Activated CD4-positive, alpha-beta T cell treated with anti-CD3 and anti-CD28 coated beads, Interleukin-2, amount 50 U/mL, for 16 hours (primary cell): ENCODE results near the gene AVPR2.
A peak's percentile ranks its signal among the peaks of the same experiment; 100 is the strongest.

Source experiments
- DNase-seq: peaks from one replicate; pipeline ENCODE4 v3.0.0-alpha.2; 2020

AVPR2 gene

DNA sequence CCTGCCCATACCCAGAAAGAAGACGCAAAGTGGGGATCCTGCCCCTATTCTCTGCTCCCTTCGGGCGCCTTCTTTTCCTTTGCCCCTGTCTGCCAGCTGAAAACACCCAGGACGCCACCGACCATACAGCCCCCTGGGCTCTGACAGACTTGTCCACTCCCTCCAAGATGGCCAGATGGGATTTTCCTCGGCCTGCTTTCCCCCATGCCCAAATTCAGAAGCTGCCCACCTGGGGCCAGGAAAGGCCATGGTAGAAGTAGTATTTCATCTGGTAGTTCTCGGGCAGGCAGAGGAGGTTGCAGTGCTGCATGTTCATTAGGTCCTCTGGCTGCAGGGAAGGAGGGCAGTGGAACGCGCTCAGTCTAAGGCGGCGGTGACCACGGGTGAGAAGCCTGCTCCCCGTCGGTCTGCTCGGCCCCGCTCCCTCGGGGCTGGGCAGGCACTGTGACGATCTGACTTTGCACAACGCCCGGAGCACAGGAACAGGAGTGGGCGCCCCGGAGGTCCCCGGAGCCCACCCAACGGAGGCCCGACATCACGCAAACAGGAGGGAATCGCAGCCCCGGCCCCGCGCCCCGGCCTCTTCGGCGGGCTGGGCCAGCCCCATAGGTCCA lies 29.8 kb downstream of the AVPR2 start:
- DNase-seq = no peak

DNA sequence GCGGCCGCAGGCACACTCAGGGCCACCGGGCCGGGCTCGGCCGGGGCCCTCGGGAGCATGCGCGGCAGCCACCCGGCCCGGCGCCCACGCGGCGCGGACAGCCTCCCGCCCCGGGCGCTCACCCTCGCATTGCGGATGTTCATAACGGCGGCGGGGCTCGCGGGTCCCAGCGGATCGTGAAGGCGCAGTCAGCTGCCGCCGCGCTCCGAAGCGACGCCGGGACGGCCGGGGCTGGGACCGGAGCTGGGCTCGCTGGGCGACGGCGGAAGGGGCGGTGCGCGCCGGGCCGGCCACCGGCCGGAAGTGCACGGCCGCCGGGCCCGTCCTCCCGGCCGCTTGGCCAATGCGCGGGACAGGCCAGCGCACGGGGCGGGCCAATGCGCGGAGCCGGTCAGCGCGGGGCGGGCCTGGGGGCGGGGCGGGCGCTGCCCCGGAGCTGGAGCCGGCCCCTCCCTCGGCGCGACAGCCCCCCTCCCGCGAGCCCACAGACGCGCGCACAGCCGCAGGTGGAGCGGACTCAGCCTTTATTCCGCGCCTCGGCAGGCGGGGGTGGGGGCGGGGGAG lies 30.4 kb downstream of the AVPR2 start, which contains the start of gene NAA10:
Gene NAA10 (minus strand): TSS at position 276 of the 564 bp plus-strand sequence. CDS start 133 bp downstream, at position 143.
- peak; percentile 77 for DNase-seq

- DNase-seq = no peak
Observed at GRCh38 chrX:153935326-153935851, 30.9 kb downstream of the AVPR2 start.

DNA sequence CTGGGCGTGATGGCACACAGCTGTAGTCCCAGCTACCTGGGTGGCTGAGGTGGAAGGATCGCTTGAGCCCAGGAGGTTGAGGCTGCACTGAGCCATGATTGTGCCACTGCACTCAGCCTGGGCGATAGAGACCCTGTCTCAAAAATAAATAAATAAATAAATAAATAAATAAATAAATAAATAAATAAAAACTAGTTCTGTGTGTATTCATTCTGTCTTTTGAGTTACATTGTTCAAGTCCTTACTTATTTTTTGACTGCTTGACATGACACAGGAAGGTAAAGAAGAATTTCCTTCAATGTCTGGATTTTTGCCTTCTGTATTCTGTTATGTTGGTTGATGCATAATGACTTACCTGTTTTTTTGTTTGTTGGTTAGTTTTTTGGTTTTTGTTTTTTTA lies 32.6 kb downstream of the AVPR2 start:
- DNase-seq = no peak

GRCh38 chrX:153938226-153938786 lies 33.8 kb downstream of the AVPR2 start:
- DNase-seq = no peak

DNA sequence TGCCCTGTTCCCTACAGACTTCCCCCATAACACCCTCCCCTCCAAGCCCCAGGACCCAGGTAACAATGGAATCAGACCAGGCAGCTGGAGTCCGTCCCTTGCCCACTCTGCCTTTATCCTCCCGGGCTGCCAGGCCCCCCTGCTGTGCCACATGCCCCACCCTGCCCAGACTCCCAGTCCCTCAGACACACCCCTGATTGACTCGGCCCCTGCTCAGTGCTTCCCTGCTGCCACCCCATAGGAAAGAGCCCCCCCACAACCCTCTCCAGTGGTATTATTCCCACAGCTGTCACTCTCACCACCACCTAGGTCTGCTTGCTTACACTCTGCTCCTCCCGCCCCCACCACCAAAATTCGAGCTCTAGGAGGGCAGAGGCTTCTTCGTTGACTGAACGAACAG lies 35.1 kb downstream of the AVPR2 start:
- DNase-seq = no peak

- DNase-seq = no peak
Observed at GRCh38 chrX:153941336-153942252, 37.1 kb downstream of the AVPR2 start.

- peak; percentile 41 for DNase-seq
Observed at GRCh38 chrX:153944140-153944799, 39.8 kb downstream of the AVPR2 start, which contains the start of gene RENBP. Gene RENBP, minus strand, starts transcription at chrX:153944643. Its CDS starts 33 bp downstream, at chrX:153944610.

GRCh38 chrX:153944800-153945150 lies 40.3 kb downstream of the AVPR2 start:
- no peak for DNase-seq

- no peak for DNase-seq
Observed at GRCh38 chrX:153945956-153946943, 41.8 kb downstream of the AVPR2 start.

DNA sequence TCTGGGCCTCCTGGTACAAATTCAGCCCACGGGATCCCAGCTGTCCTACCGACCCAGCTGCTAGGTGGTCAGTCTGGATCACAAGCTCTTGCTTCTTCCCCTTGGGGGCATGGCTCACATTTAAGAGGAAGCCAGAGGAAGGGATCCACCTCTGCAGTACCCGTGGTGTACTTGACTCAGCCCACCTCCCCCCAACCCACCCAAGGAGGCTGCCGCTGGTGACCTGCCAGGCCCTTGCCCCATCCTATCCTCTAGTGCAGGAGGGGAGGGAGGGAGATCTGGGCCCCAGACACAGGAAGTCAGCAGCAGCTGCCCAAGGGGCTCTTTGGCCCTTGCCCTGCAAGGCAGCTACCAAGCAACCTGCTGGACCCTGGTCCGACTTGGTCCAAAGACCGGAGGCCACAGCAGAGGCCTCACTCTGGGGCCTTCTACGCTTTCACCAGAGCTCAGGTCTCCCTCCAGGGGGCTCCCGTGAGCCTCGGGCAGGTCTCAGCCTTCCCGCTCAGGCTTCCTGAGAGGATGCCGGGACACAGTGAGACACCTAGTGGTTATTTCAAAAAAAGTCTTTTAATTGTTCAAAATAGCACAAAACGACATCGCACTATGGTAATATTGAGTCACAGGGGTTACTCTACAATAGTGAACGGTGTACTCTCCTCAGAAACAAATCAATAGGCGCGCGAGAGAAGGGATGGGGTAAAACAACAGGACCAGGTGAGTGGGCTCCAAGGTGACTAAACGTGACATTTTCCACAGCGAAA lies 42.7 kb downstream of the AVPR2 start:
- peak; percentile 91 for DNase-seq

DNA sequence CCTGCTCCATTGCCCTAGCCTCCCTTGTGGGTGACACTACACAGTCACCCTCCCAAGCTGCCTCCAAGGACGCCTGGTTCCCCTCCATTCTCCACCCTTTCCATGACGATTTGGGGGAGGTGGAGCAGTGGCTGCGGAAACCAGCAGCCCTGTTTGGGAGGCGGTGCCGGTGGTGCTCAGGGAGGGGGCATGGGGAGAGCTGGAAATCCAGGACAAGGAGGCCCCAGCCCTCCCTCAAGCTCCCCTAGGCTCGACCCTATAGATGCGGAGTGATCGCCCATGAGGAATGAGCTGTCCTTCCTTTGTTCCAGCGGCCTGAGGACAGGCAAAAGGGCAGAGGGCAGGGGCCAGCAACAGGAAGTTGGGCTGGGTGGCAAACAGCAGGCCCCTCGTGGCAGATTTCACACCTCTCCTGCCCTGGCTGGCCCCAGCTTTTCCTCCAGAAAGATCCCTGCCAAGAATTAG lies 43.6 kb downstream of the AVPR2 start:
- DNase-seq = no peak

- DNase-seq = no peak
Observed at GRCh38 chrX:153948847-153949805, 44.7 kb downstream of the AVPR2 start.

GRCh38 chrX:153950127-153950526 lies 45.7 kb downstream of the AVPR2 start:
- no peak for DNase-seq

DNA sequence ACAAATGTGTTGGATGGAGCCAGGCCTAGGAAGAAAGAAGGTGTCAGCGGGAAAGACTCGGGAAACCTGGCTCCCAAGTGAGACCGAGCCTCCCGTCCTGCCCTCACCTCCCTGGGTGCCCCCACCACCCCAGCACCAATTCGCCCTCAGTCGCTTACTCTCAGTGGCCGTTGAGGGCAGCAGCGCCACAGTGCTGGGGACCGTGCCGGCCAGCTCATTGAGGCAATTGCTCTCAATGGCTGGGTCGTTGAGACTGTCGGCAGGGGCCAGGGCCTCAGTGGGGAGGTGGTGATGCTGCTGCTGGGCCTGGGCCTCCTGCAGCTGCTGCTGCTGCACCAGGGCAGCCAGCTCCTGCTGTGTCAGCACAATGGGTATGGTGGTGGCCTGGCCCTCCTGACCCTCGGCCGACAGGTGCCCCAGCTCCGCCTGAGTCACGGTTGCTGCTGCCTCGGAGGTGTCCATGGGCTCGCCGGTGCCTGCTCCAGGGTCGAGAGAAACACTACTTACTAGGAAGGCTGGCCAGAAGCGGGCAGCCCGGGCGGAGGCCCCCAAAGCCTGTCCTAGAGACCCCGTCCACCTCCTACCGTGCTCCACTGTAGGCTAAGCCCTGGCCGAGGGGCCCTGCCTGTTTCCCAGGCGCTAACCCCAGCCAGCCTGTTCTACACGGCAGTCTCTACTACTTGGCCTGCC lies 47.4 kb downstream of the AVPR2 start:
- DNase-seq = no peak

DNA sequence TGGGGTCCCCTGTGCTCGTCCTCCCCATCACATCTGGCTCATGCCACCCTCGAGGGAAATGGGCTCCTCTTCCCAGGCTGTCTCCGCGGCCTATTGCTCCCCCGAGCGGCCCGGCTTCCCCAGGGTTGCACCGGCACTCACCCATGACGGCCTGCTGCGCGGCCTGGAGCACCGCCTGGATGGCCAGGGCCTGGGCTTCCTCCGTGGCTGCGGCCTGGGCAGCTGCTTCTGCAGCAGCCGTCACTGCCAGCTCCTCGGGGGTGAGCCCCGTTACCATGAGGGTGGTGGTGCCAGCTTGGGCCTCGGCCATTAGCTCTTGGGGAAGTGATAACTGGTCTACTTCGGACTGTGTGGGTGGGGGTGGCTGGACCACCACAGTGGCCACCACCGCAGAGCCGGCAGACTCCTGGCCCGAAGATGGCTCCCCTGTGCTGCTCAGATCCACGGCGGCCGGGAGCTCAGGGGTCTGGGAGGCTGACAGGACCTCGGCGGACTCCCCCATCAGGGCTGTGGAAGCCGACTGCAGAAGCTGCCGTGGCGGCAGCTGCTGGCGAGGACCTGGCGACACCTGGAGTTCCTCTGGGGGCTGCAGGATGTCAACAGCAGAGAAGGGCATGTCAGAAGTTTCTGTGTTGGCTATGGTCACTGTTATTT lies 48.0 kb downstream of the AVPR2 start:
- no peak for DNase-seq

DNA sequence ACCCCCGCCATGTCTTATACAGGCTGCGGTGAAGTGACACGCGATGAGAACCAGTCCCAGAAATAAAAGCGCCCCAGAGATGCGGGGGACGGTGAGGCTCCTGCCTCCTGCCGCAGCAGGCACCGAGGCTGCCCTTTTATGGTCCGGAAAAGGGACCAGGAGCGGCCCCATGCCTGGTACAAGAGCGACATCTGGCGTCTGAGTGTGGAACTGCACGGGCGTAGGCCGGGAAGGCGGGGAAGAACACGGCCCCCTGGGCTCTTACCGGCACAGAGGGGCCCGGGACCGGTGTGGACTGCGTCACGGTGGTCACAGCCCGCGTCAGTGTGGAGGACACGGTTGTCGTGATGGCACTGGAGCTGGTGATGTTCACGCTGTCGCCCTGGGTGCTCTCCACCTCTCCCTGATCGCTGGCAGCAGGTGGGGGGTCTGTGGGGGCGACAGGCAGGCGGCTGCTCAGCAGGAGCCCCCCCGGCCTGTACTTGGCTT lies 48.9 kb downstream of the AVPR2 start:
- peak; percentile 81 for DNase-seq
